NCI-H774 (cell line): ENCODE results near the gene TEFM.
A peak's percentile ranks its signal among the peaks of the same experiment; 100 is the strongest.
"Not testable (repeated sequence)": the region's sequence is repeated elsewhere in the genome, so short reads cannot be mapped to it uniquely, and the experiment has no call there.

Source experiments
- DNase-seq: peaks from one replicate; lab custom pipeline; 2025; lab: John Stamatoyannopoulos, UW

TEFM gene

GRCh38 chr17:30921544-30922196 lies 15.6 kb upstream of the TEFM start, which contains the start of gene ADAP2:
ADAP2 (plus strand) TSS chr17:30921945; CDS start chr17:30922015, 70 bp downstream.
- peak; percentile 16 for DNase-seq

- DNase-seq, result no peak
Observed at GRCh38 chr17:30920683-30921543, 14.9 kb upstream of the TEFM start.

- DNase-seq, result no peak
Observed at GRCh38 chr17:30920282-30920681, 14.2 kb upstream of the TEFM start.

GRCh38 chr17:30917050-30917449 lies 11.0 kb upstream of the TEFM start:
- no peak for DNase-seq

- DNase-seq, result no peak
Observed at GRCh38 chr17:30915833-30916611, 10.0 kb upstream of the TEFM start.

GRCh38 chr17:30913955-30914354 lies 7.9 kb upstream of the TEFM start:
- no peak for DNase-seq

GRCh38 chr17:30910151-30910550 lies 4.1 kb upstream of the TEFM start:
- DNase-seq, result not testable (repeated sequence)

- DNase-seq, result no peak
Observed at GRCh38 chr17:30908717-30909420, 2.8 kb upstream of the TEFM start.

- no peak for DNase-seq
Observed at GRCh38 chr17:30905742-30906100, 317 bp downstream of the TEFM start.

GRCh38 chr17:30897311-30897710 lies 8.7 kb downstream of the TEFM start:
- DNase-seq, result no peak

- DNase-seq, result no peak
Observed at GRCh38 chr17:30894236-30894635, 11.8 kb downstream of the TEFM start.

- DNase-seq, result no peak
Observed at GRCh38 chr17:30886187-30886586, 19.9 kb downstream of the TEFM start.

GRCh38 chr17:30869005-30869404 lies 37.0 kb downstream of the TEFM start:
- no peak for DNase-seq

GRCh38 chr17:30864636-30865035 lies 41.4 kb downstream of the TEFM start:
- DNase-seq, result no peak

- DNase-seq, result no peak
Observed at GRCh38 chr17:30858556-30859250, 47.3 kb downstream of the TEFM start.

GRCh38 chr17:30854146-30854545 lies 51.9 kb downstream of the TEFM start:
- no peak for DNase-seq
